AG10803 (cell line): Measurements from ENCODE around the gene LRP1B.

Source experiments
- DNase-seq: peaks from one replicate; pipeline ENCODE4 v3.0.0; 2010; ENCODE audit warnings: low read depth
- H3K4me3 ChIP-seq: 2 replicates; pipeline ENCODE4 v1.5.1; 2011; ENCODE audit warnings: mild to moderate bottlenecking, low read length, control low read depth
- CTCF ChIP-seq: conservative IDR thresholded peaks from 2 replicates; pipeline ENCODE4 v1.5.1; 2011; ENCODE audit warnings: mild to moderate bottlenecking, low read length, control low read depth, inconsistent platforms

The LRP1B gene

GRCh38 chr2:140804700-140805260 is 1326.0 kb downstream of the LRP1B start:
- no peak for DNase-seq
- no peak overlapping the region for H3K4me3 ChIP-seq

GRCh38 chr2:140801311-140801710 is 1329.5 kb downstream of the LRP1B start:
- H3K4me3 ChIP-seq: no peak overlapping the region
- DNase-seq: no peak
- no peak for TF ChIP-seq CTCF

More at GRCh38 chr2:140804700-140805260, 1326.0 kb downstream of the LRP1B start:
- TF ChIP-seq CTCF: no peak

DNA sequence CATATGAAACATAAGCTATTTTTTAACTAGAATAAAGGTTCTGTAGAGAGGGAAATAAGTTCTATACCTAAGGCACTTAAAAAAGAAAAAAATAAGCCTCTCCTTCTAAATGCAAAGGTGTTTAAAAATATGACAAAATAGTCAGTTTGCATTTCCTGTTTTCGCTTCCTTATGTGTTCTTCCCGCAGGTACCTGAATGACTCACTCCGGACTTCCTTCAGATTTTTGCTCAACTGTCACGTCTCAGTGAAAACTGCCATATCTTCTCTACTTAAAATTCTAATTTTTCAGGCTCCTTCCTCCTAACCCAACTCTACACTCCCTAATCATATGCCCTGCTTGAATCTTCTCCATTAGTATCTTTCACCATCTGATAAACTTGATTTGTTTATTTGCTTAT is 1333.1 kb downstream of the LRP1B start:
- no peak overlapping the region for H3K4me3 ChIP-seq
- TF ChIP-seq CTCF: no peak
- no peak for DNase-seq

DNA sequence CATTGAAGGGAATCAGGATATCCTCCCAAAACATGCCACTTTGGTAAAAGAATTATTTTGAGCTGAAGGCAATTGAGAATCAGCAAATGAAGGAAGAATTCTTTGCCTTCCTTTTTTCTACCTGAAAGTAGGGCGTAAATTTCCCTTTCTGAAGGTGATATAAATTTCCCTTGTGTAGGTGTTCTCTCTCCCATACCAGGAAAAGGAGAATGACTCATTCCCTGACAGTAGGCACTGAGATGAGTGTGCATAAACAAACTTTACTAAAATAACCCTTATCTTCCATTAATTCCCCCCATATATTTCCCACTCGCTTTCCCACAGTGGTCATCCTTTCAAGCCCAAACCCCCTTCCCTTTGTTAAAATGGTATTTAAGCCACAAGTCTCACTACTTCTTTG is 1339.0 kb downstream of the LRP1B start:
- no peak for TF ChIP-seq CTCF
- no peak for DNase-seq

GRCh38 chr2:140786585-140786984 is 1344.2 kb downstream of the LRP1B start:
- no peak overlapping the region for H3K4me3 ChIP-seq
- no peak for TF ChIP-seq CTCF
- DNase-seq: no peak

More for the DNA sequence above, 1339.0 kb downstream of the LRP1B start:
- no peak overlapping the region for H3K4me3 ChIP-seq

DNA sequence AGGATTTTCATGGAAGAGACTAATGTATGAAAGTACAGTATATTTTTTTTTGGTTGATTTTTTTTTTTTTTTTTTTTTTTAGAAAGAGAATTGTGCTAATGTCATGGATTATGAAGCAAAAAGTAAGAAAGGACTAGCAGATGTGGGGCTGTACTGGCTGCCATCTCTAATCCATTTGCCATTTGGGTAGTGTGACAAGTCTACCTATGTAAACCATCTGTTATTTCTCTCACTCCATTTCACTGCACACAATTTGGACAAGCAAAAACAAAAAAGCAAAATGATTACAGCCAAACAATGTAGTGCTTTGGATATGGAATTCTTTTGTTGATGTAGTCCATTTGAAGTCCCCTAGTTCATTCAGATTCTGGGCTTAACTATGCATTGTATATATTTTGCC is 1355.4 kb downstream of the LRP1B start:
- H3K4me3 ChIP-seq: no peak overlapping the region
- no peak for DNase-seq
- no peak for TF ChIP-seq CTCF

DNA sequence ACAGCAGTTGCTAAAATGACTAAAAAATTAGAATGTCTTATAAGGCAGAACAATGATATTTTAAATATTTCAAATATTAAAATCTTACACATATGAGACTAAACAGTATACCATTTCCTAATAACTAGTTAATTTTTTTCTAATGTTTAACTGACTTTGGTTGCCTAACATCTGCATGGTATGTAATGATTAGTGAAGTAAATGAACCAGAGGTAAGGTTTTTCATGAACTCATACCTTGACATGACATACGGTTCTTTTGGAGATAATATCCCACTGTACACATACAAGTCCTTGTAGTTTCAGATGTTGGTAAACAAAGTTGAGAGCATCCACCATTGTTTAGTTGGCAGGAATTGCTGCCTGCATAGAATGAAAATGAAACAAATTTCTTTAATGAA is 1360.2 kb downstream of the LRP1B start:
- no peak for DNase-seq
- TF ChIP-seq CTCF: no peak
- no peak overlapping the region for H3K4me3 ChIP-seq
